Heart left ventricle (tissue), 13 donors: ENCODE data around the gene SRRD.

ENCODE experiments used
- CTCF ChIP-seq, 12 donors: fragments of 200-600 bp; sonication (generic) in 4 of 12; IDR thresholded peaks; one replicate each; pipeline versions ENCODE4 v1.5.0 to v1.8.0; 2018 to 2022; ENCODE audit warnings: antibody characterized with exemption in 12 of 12, mild to moderate bottlenecking in 5 of 12
- POLR2A ChIP-seq, 2 donors: fragments of 450-650 bp; IDR thresholded peaks; one replicate each; pipeline ENCODE4 v1.6.1; 2017; ENCODE audit warnings: antibody characterized with exemption in 2 of 2, mild to moderate bottlenecking in 2 of 2, moderate library complexity in 2 of 2
- donor health status: ischemic (EF 13 %, LVEDD 7.1; RV severe dilation, severe dysfunction).
- donor health status: DM: no; HTN: yes; CAD: no.
- donor health status: DM: no; HTN: no; CAD: no.
- donor health status: ischemic (EF 25% LVEDD 6.9; RV normal size, moderate dysfunction).
- donor health status: ischemic (EF 25% LVEDD 5.7; RV mildly dilated, moderate dysfunction).
- donor health status: ischemic (EF 35%, LVEDD 5.7; RV mildly dilated, moderate dysfunction).
- donor health status: nonischemic (EF 11% LVEDD 7.7; RV severe dilation, severe dysfunction).
- donor health status: DM: yes; HTN: yes; CAD: no.
- donor health status: PGD.
- donor health status: ischemic (EF 29% LVEDD 5.4; RV normal size, mild dysfunction).
- donor health status: nonischemic (EF 23%, LVEDD 6.1; RV moderate dilation, normal function).

- TF ChIP-seq CTCF (IDR thresholded peaks at IDR 0.05) (no peak), POLR2A (IDR thresholded peaks at IDR 0.05) (no peak)
Observed at GRCh38 chr22:26536056-26536761, 52.5 kb downstream of the SRRD start.
